Spleen (tissue), 11 donors: ENCODE measurements around the gene PNPLA4. TPM values are rescaled to one million over a fixed set of nuclear protein-coding genes. Genes with fewer than 3 reads are reported as not detected.

Experiments used
- DNase-seq: peaks from one replicate; pipeline ENCODE4 v3.0.0-alpha.2; 2020
- H3K27ac ChIP-seq, 8 donors: fragments of 200-600 bp; sonication (generic) in 7 of 8; 1 replicate in 4 of 8; 2 replicates in 4 of 8; pipeline versions ENCODE4 v1.5.0 to v1.8.0; 2016 to 2021; ENCODE audit warnings: inconsistent platforms in 4 of 8, mild to moderate bottlenecking in 4 of 8, moderate library complexity in 1 of 8
- H3K27me3 ChIP-seq, 7 donors: fragments of 200-600 bp; sonication (generic) in 6 of 7; replicated peaks in 1 of 7; 1 replicate in 4 of 7; 2 replicates in 3 of 7; pipeline versions ENCODE4 v1.5.0 to v1.8.0; 2016 to 2021; ENCODE audit warnings: inconsistent platforms in 3 of 7, mild to moderate bottlenecking in 1 of 7
- H3K36me3 ChIP-seq, 6 donors: fragments of 200-600 bp; sonication (generic) in 5 of 6; 1 replicate in 4 of 6; 2 replicates in 2 of 6; pipeline versions ENCODE4 v1.5.0 to v1.8.0; 2016 to 2021; ENCODE audit warnings: inconsistent platforms in 2 of 6
- H3K4me1 ChIP-seq, 6 donors: fragments of 200-600 bp; sonication (generic) in 5 of 6; 1 replicate in 3 of 6; 2 replicates in 3 of 6; pipeline versions ENCODE4 v1.5.0 to v1.8.0; 2016 to 2021; ENCODE audit warnings: inconsistent platforms in 3 of 6
- H3K4me3 ChIP-seq, 8 donors: fragments of 200-600 bp; sonication (generic) in 7 of 8; 1 replicate in 4 of 8; 2 replicates in 4 of 8; pipeline versions ENCODE4 v1.5.0 to v1.8.0; 2016 to 2021; ENCODE audit warnings: inconsistent platforms in 4 of 8, mild to moderate bottlenecking in 4 of 8, moderate library complexity in 2 of 8
- H3K9me3 ChIP-seq, 8 donors: fragments of 200-600 bp; sonication (generic) in 7 of 8; 1 replicate in 4 of 8; 2 replicates in 4 of 8; pipeline versions ENCODE4 v1.5.0 to v1.8.0; 2016 to 2021; ENCODE audit warnings: inconsistent platforms in 4 of 8
- CTCF ChIP-seq, 11 experiments: fragments of 200-600 bp in 7 of 11; fragments of 450-650 bp in 4 of 11; sonication (generic) in 4 of 11; IDR thresholded peaks in 8 of 11; conservative IDR thresholded peaks in 3 of 11; 1 replicate in 7 of 11; 2 replicates in 4 of 11; pipeline versions ENCODE4 v1.4.0 to v1.8.0; 2016 to 2021; ENCODE audit warnings: antibody characterized with exemption in 11 of 11, inconsistent platforms in 4 of 11, mild to moderate bottlenecking in 1 of 11
- POLR2A ChIP-seq, 3 donors: fragments of 450-650 bp; IDR thresholded peaks; one replicate each; pipeline ENCODE4 v1.5.1; 2017; ENCODE audit warnings: antibody characterized with exemption in 3 of 3, mild to moderate bottlenecking in 1 of 3
- POLR2AphosphoS5 ChIP-seq, 3 donors: sonication (generic); formaldehyde crosslinking; IDR thresholded peaks; one replicate each; pipeline ENCODE4 v1.5.1; 2017; ENCODE audit warnings: antibody characterized with exemption in 3 of 3
- WGBS, 5 donors: extraction: QIAGEN DNeasy Blood & Tissue Kit in 3 of 5; methylation state at CpG; one replicate each; pipeline versions ENCODE4 v1.1.5 to v1.1.7; 2013 to 2018; 5-methylcytosine and 5-hydroxymethylcytosine counted together
- intact Hi-C: fragments of 100-400 bp; cut with DNase I; formaldehyde crosslinking; loops from one replicate; pipeline ENCODE4 v1.15.0; 2023; ENCODE audit warnings: low total_unique reads
- polyA plus RNA-seq, 3 donors: library from polyadenylated mRNA; stranded (reverse); fragments of 200-250 nt; gene quantifications; one replicate each; pipeline ENCODE4 v1.2.1, GENCODE V29; 2013
- small RNA-seq, 4 donors: library from RNA; depleted of rRNA; stranded (forward); fragments of <200 nt; gene quantifications; one replicate each; pipeline ENCODE3, GENCODE V24; 2016
- total RNA-seq, 7 donors: library from RNA; depleted of rRNA in 3 of 7; stranded (reverse); fragments of >200 nt in 3 of 7; fragmentation: NEBNext Ultra II Directional in 4 of 7; extraction: Animal tissue kit (Norgen Biotek cat#: 25700) in 4 of 7; gene quantifications; one replicate each; pipeline versions ENCODE4 v1.1.0 to v1.2.1, GENCODE V29; 2016 to 2021
- donor health status: healthy with polysubstance abuse.
- donor health status: DM: no; HTN: no; CAD: no; lungs with moderate emphysema.
- donor health status: DM: no; HTN: no; CAD: no.
- donor health status: Bipolar disorder and iron deficiency.
- donor health status: healthy.
- donor health status: DM: no; HTN: no; CAD: no.
- donor health status: DM: yes; HTN: yes; CAD: no.

Gene PNPLA4
- total and polyA plus RNA-seq, 10 donors = 5.7 to 19.2 (median 8.2) TPM

DNA sequence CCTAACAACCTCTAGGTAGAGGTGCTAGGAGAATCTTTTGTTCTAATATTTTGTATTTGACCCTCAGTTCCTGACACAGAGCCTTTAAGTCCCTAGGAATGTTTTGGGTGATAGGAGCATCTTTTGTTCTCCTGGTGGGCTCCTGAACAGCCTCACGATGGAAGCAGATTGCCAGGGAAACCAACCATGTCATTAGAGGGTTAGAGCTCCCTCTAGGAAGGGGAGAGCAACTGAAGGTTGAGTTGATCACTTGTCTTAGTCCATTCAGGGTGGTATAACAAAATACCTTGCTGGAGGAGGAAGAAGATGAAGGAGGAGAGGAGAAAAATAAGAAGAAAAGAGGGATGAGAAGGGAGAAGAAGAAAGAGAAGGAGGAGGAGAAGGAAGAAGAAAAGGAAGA is 75.0 kb downstream of the PNPLA4 start:
- TF ChIP-seq POLR2AphosphoS5 (IDR thresholded peaks at IDR 0.05) (no peak), CTCF (IDR thresholded peaks at IDR 0.05 in 8 of 11, conservative IDR thresholded peaks at IDR 0.05 in 3 of 11) (no peak), POLR2A (IDR thresholded peaks at IDR 0.05) (no peak)
- Histone ChIP-seq H3K4me1 (no peaks in the 10 kb centered on the region), H3K4me3 (no peak overlapping the region), H3K36me3 (no peaks in the 10 kb centered on the region), H3K9me3 (no peaks in the 10 kb centered on the region), H3K27ac (no peak overlapping the region), H3K27me3 (no peaks in the 10 kb centered on the region)
- DNase-seq = no peak
- intact Hi-C loops = no loop called here
- 12 to 30% (median 24%) methylated on average over 1 of the region's 1 CpG for WGBS, 5 donors

Small RNAs within 50 kb of the gene (small RNA-seq; reads per million reads assigned to genes)
- gene AC005296.1 = 0 reads per million in 4 donors

Other genes starting within 250 kb of the PNPLA4 start
- not detected for gene VCX, start 84.2 kb downstream of the PNPLA4 start, total RNA-seq
- under 1 TPM in 1 of 3 donors, not detected in 2; 0.17 TPM for gene VCX, start 84.2 kb downstream of the PNPLA4 start, polyA plus RNA-seq
- gene VCX2, start 243.9 kb upstream of the PNPLA4 start, total RNA-seq = not detected
- gene VCX2, start 243.9 kb upstream of the PNPLA4 start, polyA plus RNA-seq = not detected